GM21423 (cell line): ENCODE results near the gene UCHL1.
"Not testable (repeated sequence)": the region's sequence is repeated elsewhere in the genome, so short reads cannot be mapped to it uniquely, and the experiment has no call there.

Experiments
- ATAC-seq: cut with Tn5 transposase; IDR thresholded peaks from one replicate; pipeline ENCODE4 v1.9.1; 2021; ENCODE audit warnings: mild to moderate bottlenecking, moderate library complexity; ENCODE audit not compliant: unreplicated experiment

UCHL1 gene

GRCh38 chr4:41287852-41288251, 31.1 kb downstream of the UCHL1 start:
- ATAC-seq, result no peak

GRCh38 chr4:41288254-41288653, 31.5 kb downstream of the UCHL1 start:
- no peak for ATAC-seq

- no peak for ATAC-seq
Observed at GRCh38 chr4:41290479-41290878, 33.8 kb downstream of the UCHL1 start.

- ATAC-seq, result no peak
Observed at GRCh38 chr4:41294445-41295062, 37.8 kb downstream of the UCHL1 start.

GRCh38 chr4:41296995-41297394, 40.3 kb downstream of the UCHL1 start:
- no peak for ATAC-seq

GRCh38 chr4:41297832-41298231, 41.1 kb downstream of the UCHL1 start:
- no peak for ATAC-seq

- ATAC-seq, result no peak
Observed at GRCh38 chr4:41299486-41299885, 42.8 kb downstream of the UCHL1 start.

- no peak for ATAC-seq
Observed at GRCh38 chr4:41301137-41301536, 44.4 kb downstream of the UCHL1 start.

GRCh38 chr4:41303372-41304118, 46.8 kb downstream of the UCHL1 start:
- no peak for ATAC-seq

GRCh38 chr4:41304221-41304620, 47.5 kb downstream of the UCHL1 start:
- no peak for ATAC-seq

- ATAC-seq, result no peak
Observed at GRCh38 chr4:41305476-41305875, 48.7 kb downstream of the UCHL1 start.

- no peak for ATAC-seq
Observed at GRCh38 chr4:41307638-41308037, 50.9 kb downstream of the UCHL1 start.

- no peak for ATAC-seq
Observed at GRCh38 chr4:41308398-41308797, 51.7 kb downstream of the UCHL1 start.

- not testable (repeated sequence) for ATAC-seq
Observed at GRCh38 chr4:41315426-41315825, 58.7 kb downstream of the UCHL1 start.

GRCh38 chr4:41315862-41316261, 59.1 kb downstream of the UCHL1 start:
- no peak for ATAC-seq
